ENCODE measurements around the gene EAF1.
"Not testable (repeated sequence)": the region's sequence is repeated elsewhere in the genome, so short reads cannot be mapped to it uniquely, and the experiment has no call there.

The EAF1 gene

GRCh38 chr3:15477951-15478639 lies 50.7 kb downstream of the EAF1 start:
- DNase-seq (ENCODE audit: low read depth in 2 of 2, low spot score in 1 of 2), result no peak

- DNase-seq (ENCODE audit: low read depth in 2 of 2, low spot score in 1 of 2), result no peak
Measured at GRCh38 chr3:15478640-15478979, 51.2 kb downstream of the EAF1 start.

- DNase-seq (ENCODE audit: low read depth in 2 of 2, low spot score in 1 of 2), result no peak
Measured at GRCh38 chr3:15479400-15480224, 52.2 kb downstream of the EAF1 start.

- not testable (repeated sequence) for DNase-seq (ENCODE audit: low read depth in 2 of 2, low spot score in 1 of 2)
Measured at GRCh38 chr3:15484551-15484950, 57.2 kb downstream of the EAF1 start.

- DNase-seq (ENCODE audit: low read depth in 2 of 2, low spot score in 1 of 2), result no peak
Measured at GRCh38 chr3:15486020-15486419, 58.6 kb downstream of the EAF1 start.

DNA sequence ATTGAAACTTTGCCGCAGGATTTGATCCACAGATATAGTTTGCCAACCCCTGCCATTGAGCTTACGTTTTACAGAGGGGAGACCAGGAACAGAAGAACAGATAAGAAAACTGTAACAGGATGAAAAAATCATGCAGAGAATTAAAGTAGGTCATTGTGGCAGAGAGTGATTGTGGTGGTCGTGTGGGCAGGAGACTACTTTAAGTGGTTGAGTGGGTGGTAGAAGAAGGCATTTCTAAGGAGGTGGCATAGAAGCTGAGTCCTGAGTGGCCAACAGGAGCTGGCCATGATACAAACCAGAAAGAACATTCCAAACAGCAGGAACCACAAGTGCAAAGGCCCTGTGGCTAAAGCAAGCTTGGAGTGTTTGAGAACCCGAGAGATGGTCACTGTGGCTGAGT lies 59.6 kb downstream of the EAF1 start:
- no peak for DNase-seq (ENCODE audit: low read depth in 2 of 2, low spot score in 1 of 2)

GRCh38 chr3:15488002-15488401 lies 60.6 kb downstream of the EAF1 start:
- no peak for DNase-seq (ENCODE audit: low read depth in 2 of 2, low spot score in 1 of 2)

DNA sequence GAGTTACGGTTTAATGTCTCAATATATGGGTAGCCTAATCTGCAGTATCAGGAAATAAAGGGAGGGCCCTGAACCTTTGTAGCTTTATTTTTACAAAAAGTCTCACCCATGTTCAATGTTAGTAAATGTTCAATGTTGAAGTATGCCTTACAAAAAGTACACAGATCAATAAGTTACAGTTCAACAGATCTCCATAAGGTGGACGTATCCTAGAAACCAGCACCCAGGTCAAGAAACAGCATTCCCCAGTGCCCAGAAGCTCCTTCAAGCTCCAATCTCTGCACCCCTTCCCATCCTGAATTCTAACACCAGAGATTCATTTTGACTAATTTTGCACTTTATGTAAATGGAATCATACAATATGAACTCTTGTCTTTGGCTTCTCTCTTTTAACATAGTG lies 62.8 kb downstream of the EAF1 start:
- DNase-seq (ENCODE audit: low read depth in 2 of 2, low spot score in 1 of 2), result no peak

DNA sequence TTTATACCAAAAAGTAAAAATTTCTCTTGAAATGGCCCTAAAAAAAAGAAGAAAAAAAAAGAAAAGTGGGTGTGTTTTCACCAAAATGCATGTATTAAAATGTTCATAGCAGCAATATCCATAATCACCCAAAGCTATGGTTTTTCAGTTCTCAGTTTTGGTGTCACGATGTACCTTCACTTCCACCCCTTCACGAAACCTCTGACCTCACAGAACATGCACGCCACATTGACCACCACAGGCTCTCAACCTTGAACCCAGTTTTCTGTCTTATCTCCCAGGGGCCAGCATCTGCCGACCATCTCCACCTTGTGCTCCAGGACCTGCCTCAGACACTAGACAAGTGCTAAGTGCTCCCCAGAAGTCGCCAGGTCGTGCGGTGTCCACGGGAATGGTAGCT lies 63.7 kb downstream of the EAF1 start:
- DNase-seq (ENCODE audit: low read depth in 2 of 2, low spot score in 1 of 2), result no peak

Measured in stimulated activated CD8-positive, alpha-beta memory T cell treated with anti-CD3 and anti-CD28 coated beads, Interleukin-4, amount 100 ng/mL, for 4 hours (primary cell).